Fibroblast of pulmonary artery (primary cell): ENCODE measurements around the gene PITX1.
"Not testable (repeated sequence)": the region's sequence is repeated elsewhere in the genome, so short reads cannot be mapped to it uniquely, and the experiment has no call there.

Source experiments
- DNase-seq: peaks from one replicate; pipeline ENCODE4 v3.0.0-alpha.2; 2010; ENCODE audit warnings: low read depth
- H3K4me3 ChIP-seq: replicated peaks from 2 replicates; pipeline ENCODE4 v1.5.1; 2011; ENCODE audit warnings: low read depth, mild to moderate bottlenecking, control low read depth, low read length, moderate library complexity
- CTCF ChIP-seq: IDR thresholded peaks from 2 replicates; pipeline ENCODE4 v1.5.1; 2011; ENCODE audit warnings: mild to moderate bottlenecking, control low read depth, low read length, inconsistent platforms; ENCODE audit errors: missing control alignments

The PITX1 gene

GRCh38 chr5:135033901-135034235 lies at the start of gene PITX1:
TSS of gene PITX1 (minus strand) at chr5:135034228. CDS start at chr5:135033881, 347 bp downstream.
- peak within 1 kb of the TSS; percentile 30 for H3K4me3 ChIP-seq
- peak; percentile 13 for DNase-seq
- TF ChIP-seq CTCF: no peak

- not testable (repeated sequence) for DNase-seq, H3K4me3 ChIP-seq
These were observed 49.3 kb upstream of the PITX1 start for GRCh38 chr5:135083334-135083733.

- no peak overlapping the region for H3K4me3 ChIP-seq
- DNase-seq: no peak
- TF ChIP-seq CTCF: no peak
These were observed 47.2 kb upstream of the PITX1 start for GRCh38 chr5:135081240-135081639.

DNA sequence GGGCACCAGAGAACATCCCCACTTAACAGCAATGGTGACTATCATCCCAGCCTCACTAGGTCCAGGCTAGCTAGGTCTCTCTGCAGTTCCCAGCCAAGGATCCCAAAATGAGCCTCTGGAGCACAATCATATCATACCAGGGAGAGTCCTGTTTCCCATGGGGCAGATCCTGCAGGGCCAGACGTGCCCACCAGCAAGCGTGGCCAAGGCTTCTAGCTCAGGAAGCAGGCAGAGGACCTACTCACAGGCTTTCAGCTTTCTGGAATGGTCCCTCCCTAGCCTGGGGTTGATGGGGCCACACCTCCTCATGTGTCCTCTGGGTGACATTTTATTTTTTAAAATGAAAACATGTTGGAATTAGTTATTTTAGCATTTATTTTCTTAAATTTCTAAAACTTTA lies 45.7 kb upstream of the PITX1 start:
- no peak for TF ChIP-seq CTCF
- no peak for DNase-seq
- H3K4me3 ChIP-seq: no peak overlapping the region

DNA sequence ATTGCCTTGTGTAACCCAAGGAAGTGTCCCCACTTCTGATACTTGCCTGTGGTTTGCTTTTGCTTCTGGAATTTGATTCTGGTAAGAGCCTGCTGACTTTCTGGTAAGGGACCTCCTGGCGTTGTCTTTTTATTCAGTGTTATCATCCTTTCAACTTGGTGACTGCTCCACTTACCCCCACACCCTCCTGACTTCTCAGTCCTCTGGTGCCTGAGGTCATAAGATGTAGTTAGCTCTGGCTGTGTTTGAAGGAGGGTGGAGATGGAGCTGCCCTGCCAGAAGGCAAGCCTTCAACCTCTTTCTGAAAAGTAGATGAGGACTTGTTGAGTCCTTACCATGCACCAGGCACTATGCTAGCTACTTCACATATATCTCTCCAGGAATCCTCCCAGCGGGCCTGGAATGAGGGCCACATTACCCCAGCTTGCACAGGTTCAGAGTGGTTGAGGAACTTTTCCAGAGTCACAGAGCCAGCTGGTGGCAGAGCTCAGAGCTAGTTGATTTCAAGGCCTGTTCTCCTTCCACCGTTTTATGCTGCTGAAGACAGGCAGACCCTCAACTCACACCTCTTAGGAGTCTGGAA lies 45.2 kb upstream of the PITX1 start:
- no peak overlapping the region for H3K4me3 ChIP-seq
- no peak for DNase-seq
- TF ChIP-seq CTCF: no peak

GRCh38 chr5:135076801-135077200 lies 42.8 kb upstream of the PITX1 start:
- no peak for DNase-seq
- H3K4me3 ChIP-seq: no peak overlapping the region
- TF ChIP-seq CTCF: no peak

- DNase-seq: no peak
- no peak overlapping the region for H3K4me3 ChIP-seq
- no peak for TF ChIP-seq CTCF
These were observed 42.0 kb upstream of the PITX1 start for GRCh38 chr5:135076051-135076491.
